Brain pericyte (primary cell): ENCODE measurements around the gene TRIM9.

Experiments
- DNase-seq: peaks from one replicate; pipeline ENCODE4 v3.0.0-alpha.2; 2012; ENCODE audit warnings: low read depth, low spot score

TRIM9 gene

GRCh38 chr14:51093371-51094281 is 1.3 kb downstream of the TRIM9 start:
- no peak for DNase-seq

DNA sequence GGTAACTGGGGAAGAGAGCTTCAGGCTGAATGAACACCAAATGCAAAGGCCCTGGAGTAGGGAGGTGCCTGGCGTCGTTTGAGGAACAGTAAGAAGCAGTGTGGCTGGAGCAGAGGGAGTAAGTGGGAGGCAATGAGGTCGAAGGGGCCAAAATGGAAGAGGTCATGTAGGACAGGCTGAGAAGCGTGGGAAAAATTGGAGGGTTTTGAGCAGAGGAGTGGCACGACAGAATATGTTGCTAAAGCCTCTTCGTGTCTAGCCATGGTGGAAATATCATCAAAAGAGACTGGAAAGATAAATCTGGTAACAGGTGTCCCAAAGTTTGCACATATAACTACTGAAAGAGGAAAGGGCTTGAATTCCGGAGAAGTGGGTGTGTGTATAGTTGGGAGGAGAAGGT is 1.9 kb downstream of the TRIM9 start:
- no peak for DNase-seq

GRCh38 chr14:51089278-51089677 is 5.6 kb downstream of the TRIM9 start:
- no peak for DNase-seq

DNA sequence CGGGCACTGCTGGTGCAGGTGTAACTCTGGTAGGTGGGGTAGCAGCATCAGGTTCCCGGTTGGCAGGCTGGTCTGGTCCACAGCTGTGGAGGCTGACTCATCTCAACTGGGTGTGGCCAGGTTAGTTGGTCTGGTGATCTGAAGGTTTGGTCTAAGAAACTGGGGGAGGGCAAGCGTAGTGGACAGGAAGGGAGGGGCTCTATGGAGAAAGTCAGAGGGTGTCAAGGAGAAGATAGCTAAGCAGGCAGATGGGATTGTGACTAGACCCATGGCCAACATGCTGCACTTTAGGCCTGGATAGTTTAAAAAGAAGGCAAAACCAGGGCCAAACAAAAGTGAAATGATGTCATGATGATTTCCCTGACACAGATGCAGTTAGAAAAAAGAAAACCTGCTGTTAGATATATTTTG is 7.9 kb downstream of the TRIM9 start:
- DNase-seq = no peak

- DNase-seq = no peak
These were observed 8.9 kb downstream of the TRIM9 start for GRCh38 chr14:51086044-51086443.

DNA sequence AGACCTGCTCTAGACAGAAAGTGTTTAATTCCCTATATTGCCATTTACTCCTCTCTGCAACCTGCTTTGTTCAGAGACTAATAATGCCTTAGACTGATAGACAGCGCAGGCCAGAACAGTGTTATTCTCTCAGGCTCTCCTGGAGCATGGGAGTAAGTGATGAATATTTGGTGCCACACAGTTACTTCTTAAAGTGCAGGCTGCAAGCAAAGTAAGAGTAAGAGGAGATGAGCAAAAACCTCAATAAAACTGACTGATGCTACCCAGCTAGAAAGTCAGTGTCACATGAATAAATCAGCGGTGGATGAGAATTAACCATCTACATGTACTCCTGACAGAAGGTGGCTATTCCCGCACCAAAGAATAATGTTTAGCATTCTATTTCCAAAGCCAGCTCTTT is 9.9 kb downstream of the TRIM9 start:
- DNase-seq = no peak

DNA sequence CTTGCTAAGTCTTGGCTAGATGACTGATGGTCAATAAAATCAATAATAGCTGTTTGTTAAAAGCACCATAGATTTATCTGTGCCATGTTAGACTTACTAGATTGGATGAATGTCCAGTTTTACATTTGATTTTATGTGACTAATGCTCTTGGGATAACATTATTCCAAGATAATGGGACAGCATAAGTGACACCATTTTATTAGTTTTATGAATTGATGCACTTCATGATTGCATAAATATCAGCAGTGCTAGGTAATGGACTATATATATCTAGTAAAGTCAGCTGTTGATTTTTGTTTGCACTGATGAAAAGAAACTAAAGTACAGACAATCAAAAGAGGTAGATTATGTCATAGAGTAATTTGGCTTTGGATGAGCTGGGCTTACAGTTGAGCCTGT is 10.4 kb downstream of the TRIM9 start:
- no peak for DNase-seq

DNA sequence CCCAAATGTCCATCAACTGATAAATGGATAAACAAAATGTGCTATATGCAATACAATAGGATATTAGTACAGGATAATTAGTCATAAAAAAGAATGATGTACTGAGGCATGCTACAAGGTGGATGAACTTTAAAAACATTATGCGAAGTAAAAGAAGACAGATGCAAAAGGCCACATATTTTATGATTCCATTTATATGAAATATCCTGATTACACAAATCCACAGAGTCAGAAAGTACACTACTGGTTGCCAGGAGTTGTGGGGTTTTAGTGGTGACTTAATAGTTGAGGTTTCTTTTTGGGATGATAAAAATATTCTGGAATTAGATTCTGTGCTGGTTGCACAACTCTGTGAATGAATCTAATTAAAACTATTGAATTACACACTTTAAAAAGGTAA is 12.6 kb downstream of the TRIM9 start:
- DNase-seq = no peak

- DNase-seq = no peak
These were observed 13.2 kb downstream of the TRIM9 start for GRCh38 chr14:51081712-51082111.

DNA sequence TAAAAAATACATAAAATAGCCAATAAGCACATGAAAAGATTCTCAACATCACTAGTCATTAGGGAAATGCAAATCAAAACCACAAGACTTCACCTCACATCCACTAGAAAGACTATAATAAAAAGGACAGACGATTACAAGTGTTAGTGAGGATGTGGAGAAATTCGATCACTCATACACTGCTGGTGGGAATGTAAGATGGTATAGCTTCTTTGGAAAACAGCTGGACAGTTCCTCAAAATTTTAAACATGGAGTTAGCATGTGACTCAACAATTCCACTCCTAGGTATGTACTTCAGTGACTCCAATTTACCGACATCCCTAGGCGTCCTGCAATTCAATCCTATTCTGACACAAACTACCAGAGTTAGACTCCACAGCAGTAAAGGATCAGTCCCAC is 13.7 kb downstream of the TRIM9 start:
- DNase-seq = no peak

GRCh38 chr14:51080645-51081044 is 14.3 kb downstream of the TRIM9 start:
- no peak for DNase-seq

DNA sequence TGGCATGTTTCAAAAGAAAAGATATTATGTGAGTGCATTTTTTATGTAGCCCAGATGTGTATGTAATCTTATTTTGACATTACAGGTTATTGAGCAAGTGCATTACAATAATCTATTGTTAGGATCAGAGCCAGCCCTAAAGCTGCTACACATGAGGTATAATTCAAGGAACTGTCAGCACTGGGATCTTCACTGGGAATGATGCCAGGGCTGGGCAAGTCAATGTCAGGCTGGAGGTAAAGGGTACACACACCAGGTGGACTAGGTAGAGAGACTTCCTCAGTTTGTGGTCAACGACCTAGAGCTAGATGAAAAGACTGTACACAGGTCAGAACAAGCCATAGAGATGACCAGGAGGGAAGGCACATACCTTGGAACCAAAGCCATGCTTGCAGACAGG is 15.4 kb downstream of the TRIM9 start:
- DNase-seq = no peak

- no peak for DNase-seq
These were observed 15.8 kb downstream of the TRIM9 start for GRCh38 chr14:51079085-51079484.

GRCh38 chr14:51074701-51075385 is 20.1 kb downstream of the TRIM9 start:
- DNase-seq = no peak

- no peak for DNase-seq
These were observed 21.2 kb downstream of the TRIM9 start for GRCh38 chr14:51073731-51074130.

- DNase-seq = no peak
These were observed 21.9 kb downstream of the TRIM9 start for GRCh38 chr14:51072976-51073375.

DNA sequence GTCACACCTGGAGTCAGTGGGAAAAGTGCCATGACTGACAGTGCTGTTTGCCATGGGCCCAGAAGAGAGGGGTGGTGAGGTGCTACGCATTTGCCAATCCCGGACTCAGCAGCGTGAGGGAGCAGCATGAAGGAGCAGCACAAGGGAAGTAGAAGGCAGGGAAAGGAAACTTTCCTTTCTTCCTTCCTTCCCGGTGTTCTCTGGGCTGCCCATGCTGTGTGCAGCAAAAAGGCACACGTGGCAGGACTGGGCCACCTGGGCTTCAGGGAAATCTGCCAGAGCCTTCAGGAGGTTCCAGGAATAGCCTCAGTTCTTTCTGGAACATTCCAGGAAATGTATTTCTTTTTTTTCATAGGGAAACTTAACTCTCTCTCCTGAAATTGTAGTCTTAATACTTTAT is 23.0 kb downstream of the TRIM9 start:
- DNase-seq = no peak

DNA sequence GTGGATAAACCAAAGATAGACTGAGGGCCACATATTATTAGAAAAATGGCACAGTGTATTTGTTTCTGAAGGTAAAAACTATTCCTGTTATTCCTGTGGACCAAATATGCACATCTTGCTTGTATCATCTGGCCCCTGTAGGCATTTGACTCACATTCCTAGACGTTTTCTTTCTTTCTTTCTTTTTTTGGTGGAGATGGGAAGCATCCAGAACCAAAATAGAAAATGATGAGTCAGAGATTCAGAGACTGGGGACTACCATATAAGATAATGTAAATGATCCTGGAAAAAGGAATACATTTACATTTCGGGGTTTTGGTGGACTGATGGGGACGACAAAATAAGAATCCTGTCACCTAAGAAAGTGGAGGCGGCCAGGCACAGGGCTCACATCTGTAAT is 24.2 kb downstream of the TRIM9 start:
- DNase-seq = no peak

DNA sequence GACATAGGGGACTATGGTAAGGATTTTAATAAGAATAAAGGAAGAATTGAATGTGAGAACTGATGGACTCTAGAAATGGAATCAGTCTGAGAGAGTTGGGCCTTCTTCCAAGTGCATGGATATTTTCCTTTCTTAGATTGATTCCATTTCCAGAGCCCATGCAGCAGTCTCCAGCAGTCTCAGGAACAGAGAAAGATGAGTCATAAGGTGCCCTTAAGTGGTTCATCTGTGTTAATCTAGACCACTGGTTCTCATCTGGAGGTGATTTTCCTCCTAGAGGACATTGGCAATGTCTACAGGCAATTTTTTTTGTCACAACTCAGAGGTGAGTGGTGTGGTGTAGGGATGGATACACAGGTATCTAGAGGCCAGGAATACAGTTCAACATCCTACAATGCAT is 25.9 kb downstream of the TRIM9 start:
- no peak for DNase-seq

DNA sequence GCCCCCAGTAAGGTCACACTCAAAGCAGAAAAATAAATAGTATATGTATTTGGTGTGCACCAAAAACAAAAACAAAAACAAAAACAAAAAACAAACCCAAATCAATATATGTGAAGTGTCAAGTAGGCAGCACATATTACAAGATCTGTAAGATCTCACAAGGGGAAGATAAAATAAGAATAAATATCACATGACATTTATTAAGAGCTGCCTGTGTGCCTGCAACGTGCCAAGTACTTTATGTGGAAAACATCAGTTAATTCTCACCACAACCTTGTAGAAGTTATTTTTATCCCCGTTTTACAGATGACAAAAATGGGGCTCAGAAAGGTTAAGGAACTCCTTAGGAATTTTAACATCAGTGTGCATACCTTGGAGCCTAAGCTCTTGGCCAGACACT is 26.6 kb downstream of the TRIM9 start:
- DNase-seq = no peak

- DNase-seq = no peak
These were observed 27.6 kb downstream of the TRIM9 start for GRCh38 chr14:51067295-51067694.

DNA sequence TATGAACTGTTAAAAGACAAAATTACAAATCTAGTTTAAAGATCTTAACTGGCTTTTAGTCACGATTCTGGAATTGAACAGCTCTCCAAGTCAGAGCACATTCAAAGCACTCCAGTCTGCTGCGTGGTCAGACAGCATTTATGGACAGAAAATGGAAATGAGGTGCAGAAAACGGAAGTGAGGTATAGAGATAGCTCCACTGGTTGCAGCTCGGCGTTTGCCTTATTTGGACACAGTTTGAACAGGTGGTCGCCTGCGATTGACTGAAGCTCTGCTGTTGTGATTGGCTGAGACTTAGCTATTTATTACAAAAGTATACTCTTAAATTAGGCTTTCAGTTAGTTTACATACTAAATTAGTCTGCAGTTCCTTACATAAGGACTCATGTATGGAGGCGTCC is 28.3 kb downstream of the TRIM9 start:
- DNase-seq = no peak

GRCh38 chr14:51059032-51059431 is 35.9 kb downstream of the TRIM9 start:
- no peak for DNase-seq
